HG03066 (cell line): ENCODE data around the gene GALNTL6.

Source experiments
- ATAC-seq: cut with Tn5 transposase; IDR thresholded peaks from one replicate; pipeline ENCODE4 v1.9.1; 2021; ENCODE audit warnings: low read depth; ENCODE audit not compliant: unreplicated experiment

The GALNTL6 gene

DNA sequence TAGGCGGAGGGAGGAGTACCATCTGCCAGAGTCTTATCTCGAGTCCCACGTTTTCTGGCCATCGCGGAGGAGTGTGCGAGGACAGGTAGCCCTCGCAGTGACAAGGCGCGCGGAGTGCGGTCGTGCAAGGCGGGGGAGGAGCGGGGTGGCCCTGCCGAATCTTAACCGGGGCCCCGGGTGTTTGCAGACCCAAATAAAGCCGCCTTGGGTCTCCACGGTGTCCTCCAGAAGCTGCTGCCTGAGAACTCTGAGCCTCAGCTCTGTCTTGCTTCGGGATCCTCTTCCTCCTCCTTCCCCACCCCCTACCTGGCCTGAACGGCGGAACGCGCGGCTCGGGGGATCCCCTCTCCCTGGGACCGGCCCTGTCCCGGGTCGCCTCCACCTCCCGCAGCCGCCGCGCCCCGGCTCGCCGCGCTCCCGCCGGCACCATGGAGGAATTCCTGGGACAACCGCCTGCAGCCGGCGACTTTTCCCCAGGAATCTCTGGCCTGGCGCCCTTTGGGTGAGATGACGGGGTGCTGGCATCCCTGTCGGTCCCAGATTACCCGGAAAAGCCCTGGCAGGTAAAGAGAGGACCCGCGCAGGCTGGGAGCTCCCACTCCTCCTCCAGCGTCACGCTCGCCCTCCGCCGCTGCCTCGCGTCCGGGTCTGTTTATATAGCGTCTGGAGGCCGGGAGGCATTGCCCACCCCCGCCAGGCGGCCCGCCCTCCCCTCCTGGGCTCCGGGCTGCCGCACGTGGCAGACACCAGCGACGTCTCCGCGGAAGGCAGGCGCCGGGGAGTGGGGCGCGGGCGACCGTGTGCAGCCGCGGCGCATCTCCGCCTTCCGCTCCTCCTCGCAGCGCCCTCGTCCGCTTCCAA, at the start of gene GALNTL6:
Gene GALNTL6 (plus strand): TSS at position 740 of the 861 bp plus-strand sequence.
- no peak for ATAC-seq

GRCh38 chr4:171765514-171765913, 47.7 kb upstream of the GALNTL6 start:
- ATAC-seq, result no peak

GRCh38 chr4:171774642-171775190, 38.5 kb upstream of the GALNTL6 start:
- no peak for ATAC-seq

DNA sequence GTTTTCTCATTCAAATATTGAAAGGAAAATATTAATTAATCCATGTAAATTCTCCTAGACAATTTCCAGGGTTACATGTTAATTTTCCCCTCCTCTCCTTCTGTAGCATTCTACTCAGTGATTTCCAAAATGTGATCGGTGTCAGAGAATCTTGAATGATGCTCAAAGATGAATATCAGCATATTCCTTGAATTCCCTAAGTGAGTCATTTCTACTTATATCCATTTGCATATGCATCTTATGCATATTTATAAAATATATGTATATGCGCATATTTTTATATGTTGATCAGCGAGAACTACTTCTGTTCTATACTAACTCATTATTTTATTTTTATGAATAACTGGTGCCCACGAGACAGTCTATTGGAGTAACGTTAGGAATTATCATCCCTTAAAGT, 33.9 kb upstream of the GALNTL6 start:
- no peak for ATAC-seq

DNA sequence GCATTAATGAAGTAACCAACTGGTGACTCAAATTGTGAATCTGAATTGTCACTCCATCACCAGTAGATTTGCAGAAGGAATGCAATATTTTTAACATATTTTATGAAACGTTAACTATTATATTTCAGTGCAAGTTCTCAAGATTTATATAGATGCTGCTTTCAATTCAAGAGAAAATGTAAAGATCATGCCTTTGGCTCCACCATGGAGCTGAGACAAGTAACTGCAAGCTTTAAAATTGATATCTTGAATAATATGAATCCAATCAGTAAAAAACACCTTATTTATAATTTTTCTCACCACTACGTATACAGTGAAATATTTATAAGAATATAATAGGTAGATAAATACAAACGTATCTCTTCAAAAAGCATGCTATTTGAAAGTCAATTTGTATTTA, 27.8 kb upstream of the GALNTL6 start:
- ATAC-seq, result no peak

DNA sequence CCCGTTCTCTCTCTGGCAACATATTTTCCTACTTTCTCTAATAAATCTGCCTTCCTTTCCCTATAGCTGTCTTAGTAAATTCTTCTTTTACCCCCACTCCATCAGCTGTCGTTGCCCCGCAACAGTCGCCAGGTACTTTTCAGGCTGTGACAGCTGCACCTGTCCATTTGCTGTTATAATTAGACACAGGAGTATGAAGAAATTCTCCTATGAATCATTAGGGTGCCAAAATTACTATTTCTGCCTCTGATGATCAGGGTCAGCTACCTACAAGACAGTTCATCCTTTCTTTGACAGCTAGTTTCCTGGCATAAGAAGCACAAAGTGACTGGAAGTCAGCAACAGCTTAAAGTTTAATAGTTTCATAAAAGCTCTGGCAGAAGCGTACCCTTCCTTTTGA, 19.5 kb upstream of the GALNTL6 start:
- ATAC-seq, result no peak

GRCh38 chr4:171794528-171794927, 18.7 kb upstream of the GALNTL6 start:
- ATAC-seq, result no peak

DNA sequence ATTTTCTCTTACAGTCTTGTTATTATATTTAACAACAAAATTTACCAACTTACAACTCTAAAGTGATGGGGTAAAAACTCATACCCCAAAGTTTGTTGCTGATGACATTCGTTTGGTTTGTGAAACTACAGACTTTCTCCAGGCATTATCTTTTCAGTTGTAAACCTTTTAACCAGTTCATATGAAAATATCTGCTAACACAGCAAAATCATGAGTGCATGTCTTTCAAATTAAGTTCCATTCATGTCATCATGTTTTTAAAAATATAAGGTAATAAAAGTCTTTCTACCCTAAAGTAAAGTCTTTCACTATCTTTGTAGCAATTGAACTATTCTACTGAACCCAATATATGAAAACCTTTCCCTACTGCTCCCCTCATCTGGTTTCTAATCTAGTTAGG, 3.4 kb upstream of the GALNTL6 start:
- ATAC-seq, result no peak

- no peak for ATAC-seq
Measured at GRCh38 chr4:171812333-171812664, 905 bp upstream of the GALNTL6 start.

DNA sequence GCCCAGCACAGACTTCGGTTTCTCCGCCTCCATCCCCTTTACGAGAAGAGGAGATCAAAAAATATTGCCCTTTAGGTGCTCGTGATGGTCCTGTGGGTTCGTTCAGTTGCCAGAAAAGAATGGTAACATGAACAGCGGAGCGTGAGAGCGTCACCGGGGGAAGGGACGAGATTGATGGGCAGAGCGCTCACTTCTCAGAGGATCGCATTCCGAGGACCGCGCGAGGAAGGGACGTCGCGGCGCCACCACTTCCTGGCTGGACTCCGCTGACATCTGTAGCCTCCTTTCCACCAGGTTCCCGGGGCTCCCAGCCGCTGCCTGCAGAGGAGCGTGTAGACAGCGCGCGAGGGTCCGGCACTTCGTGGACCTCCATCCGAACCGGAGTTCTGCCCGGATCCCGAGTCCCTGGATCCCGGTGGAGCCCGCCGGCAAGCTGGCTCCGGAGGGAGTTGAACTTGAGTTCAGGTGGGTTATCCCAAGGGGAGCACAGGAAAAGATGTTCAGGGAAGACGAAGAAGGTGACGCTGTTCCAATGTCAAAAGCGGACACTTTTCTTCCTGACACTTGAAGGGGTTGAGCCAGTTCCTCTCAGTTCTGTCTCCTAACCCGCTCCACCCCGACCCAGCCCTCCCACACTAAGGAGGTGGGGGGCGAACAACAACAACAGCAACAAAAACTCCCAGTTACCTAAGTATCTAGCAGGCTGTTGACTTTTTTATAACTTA, 484 bp downstream of the GALNTL6 start:
- no peak for ATAC-seq

DNA sequence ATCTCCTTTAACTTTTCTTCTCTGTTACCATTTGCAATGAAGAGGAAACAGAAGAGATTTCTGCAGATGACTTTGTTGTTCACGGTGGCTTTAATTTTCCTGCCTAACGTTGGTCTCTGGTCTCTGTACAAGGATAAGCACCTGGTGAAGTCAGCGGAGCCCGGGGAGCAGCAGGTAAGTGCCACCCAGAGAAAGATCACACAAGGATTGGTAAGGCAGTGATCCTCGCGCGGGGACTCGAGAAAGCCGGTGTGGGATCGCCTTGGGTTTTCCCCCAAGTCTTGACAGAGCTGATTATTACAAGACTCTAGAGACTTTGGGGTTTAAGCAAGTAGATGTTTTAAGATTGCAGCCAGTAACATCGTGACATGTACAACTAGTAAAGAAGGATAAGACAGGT, 1.3 kb downstream of the GALNTL6 start:
- no peak for ATAC-seq

GRCh38 chr4:171817026-171817425, 3.8 kb downstream of the GALNTL6 start:
- ATAC-seq, result no peak

DNA sequence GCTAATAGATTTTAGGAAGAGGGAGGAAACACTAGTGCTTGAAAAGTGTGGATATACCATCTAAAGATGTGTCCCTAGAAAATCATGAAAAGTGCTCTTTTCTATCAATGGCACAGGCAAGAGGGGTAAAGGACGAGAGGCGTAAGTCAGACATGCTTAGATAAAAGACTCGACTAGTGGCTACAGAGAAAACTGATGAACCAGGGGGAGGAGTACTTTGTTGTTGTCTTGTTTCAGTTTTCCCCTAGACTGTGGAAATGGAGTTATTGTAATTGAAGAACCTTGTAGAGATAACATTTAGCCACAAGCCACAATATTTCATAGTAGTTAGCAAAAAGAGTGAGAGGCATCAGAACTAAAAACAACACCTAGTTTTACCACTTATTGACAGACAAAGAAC, 21.4 kb downstream of the GALNTL6 start:
- ATAC-seq, result no peak

GRCh38 chr4:171843456-171843855, 30.3 kb downstream of the GALNTL6 start:
- no peak for ATAC-seq

DNA sequence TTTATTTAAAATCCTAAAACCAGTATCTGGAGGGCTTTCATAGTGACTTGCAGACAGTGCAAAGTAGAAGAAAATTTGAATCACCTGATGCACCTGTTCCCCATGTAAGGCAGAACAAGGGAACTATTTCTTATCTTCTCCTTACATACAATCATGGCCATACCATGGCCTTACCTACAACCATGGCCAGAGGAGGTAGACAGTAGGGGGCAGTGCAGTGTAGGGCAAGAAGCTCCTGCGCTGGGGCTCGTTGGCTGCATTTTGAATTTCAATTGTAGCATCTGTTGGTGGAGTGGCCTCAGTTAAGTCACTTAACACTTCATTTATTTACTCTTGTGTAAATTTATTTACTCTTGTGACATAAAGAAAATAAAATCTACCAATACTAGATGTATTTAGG, 33.0 kb downstream of the GALNTL6 start:
- peak; percentile 68 for ATAC-seq

DNA sequence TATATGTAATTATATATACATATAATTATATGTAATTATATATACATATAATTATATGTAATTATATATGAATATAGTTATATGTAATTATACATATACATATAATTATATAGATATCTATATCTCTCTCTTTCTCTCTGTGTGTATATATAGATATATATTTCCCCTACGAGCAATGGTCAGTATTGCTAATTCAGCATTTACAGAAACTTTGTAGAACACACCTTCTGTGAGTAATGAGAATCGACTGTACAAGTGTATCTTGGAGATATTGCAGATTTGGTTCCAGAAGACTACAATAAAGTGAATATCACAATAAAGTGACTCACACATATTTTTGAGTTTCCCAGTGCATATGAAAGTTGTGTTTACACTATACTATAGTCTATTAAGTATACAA, 33.7 kb downstream of the GALNTL6 start:
- no peak for ATAC-seq

DNA sequence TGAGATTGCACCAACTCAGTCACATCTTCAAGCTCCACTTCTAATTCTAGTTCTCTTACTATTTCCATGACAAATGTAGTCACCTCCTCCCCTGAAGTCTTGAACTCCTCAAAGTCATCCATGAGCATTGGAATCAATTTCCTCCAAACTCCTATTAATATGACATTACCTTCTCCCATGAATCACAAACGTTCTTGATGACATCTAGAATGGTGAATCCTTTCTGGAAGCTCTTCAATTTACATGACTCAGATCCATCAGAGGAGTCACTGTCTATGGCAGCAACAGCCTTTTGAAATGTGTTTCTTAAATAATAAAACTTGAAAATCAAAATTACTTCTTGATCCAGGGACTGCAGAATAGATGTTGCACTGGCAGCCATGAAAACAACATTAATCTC, 34.5 kb downstream of the GALNTL6 start:
- ATAC-seq, result no peak

DNA sequence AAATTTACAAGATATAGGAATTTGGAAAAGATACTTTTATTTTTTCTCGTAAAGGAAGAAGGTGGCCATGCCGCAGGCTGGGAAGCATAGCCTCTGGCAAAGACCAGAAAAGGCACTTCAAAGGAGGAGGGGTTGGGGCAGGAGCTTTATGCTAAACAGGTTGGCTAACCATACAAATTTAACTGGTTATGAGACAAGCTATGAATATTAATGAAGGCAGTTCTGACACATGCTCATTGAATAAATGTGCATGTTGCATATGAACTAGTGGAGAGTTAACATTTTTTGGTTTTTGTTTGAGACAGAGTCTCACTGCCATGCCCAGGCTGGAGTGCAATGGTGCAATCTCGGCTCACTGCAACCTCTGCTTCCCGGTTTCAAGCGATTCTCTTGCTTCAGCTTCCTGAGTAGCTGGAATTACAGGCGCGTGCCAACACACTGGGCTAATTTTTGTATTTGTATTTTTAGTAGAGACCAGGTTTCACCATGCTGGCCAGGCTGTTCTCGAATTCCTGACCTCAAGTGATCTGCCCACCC, 36.5 kb downstream of the GALNTL6 start:
- no peak for ATAC-seq

GRCh38 chr4:171851295-171851694, 38.1 kb downstream of the GALNTL6 start:
- no peak for ATAC-seq

DNA sequence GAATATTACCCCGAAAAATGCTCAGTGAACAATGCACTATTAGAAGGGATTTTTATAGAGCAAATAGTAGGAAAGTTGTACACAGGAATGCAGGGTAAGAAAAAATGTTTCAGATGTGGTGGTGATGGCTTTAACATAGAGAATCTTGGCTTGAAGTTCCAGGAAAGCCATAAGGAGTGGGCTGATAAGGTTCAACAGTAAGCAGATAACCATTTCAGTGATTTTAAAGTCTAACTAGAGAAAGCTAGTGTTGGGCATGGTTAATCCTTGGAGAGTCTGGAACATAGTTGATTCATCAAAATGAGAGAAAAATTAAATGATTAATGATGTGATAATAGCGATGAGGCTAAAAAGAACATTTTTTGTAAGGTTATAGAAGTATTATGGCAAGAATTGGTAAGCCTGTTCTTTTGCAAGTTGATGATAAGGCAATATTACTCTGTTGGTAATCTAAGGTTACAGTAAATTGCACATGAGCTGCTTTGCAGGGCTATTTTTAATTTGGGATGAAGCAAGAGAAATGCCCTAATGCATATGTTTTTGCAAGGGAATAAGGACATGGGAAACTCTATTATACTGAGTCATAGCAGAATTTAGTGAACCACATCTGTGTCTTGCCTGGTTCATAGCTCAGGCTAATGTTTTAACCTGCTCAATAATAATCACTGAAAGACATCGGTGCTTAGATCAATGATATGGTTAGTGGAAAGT, 44.3 kb downstream of the GALNTL6 start:
- ATAC-seq, result no peak

- ATAC-seq, result no peak
Measured at GRCh38 chr4:171875291-171875690, 62.1 kb downstream of the GALNTL6 start.
